HepG2 (cell line): Measurements from ENCODE around the gene MICB. TPM values are rescaled to one million over a fixed set of nuclear protein-coding genes. Genes with fewer than 3 reads are reported as not detected.

ENCODE experiments used
- AKAP8 ChIP-seq: sonication (generic); formaldehyde crosslinking; IDR thresholded peaks from 2 replicates; pipeline ENCODE4 v1.5.1; 2020; ENCODE audit warnings: mild to moderate bottlenecking, missing genetic modification reagents
- EHMT2 ChIP-seq: fragments of 200-600 bp; sonication (generic); IDR thresholded peaks from 2 replicates; pipeline ENCODE4 v1.7.0; 2017; ENCODE audit warnings: antibody characterized with exemption, low read depth, low read length, borderline replicate concordance
- ERF ChIP-seq: IDR thresholded peaks from 2 replicates; pipeline ENCODE4 v1.6.1; 2018; ENCODE audit warnings: missing biosample characterization, missing genetic modification reagents
- FOXK1 ChIP-seq: sonication (generic); formaldehyde crosslinking; IDR thresholded peaks from 2 replicates; pipeline ENCODE4 v1.4.0; 2020; ENCODE audit warnings: low read depth, missing genetic modification reagents, borderline replicate concordance
- HHEX ChIP-seq: IDR thresholded peaks from 2 replicates; pipeline ENCODE4 v1.6.1; 2016; ENCODE audit warnings: control low read depth
- KDM2A ChIP-seq: sonication (generic); formaldehyde crosslinking; IDR thresholded peaks from 2 replicates; pipeline ENCODE4 v1.4.0; 2020; ENCODE audit warnings: low read depth, missing genetic modification reagents, borderline replicate concordance
- PAX8 ChIP-seq: sonication (generic); formaldehyde crosslinking; IDR thresholded peaks from 2 replicates; pipeline ENCODE4 v1.8.0; 2022; ENCODE audit warnings: mild to moderate bottlenecking, missing genetic modification reagents, borderline replicate concordance
- SNAPC2 ChIP-seq: sonication (generic); formaldehyde crosslinking; IDR thresholded peaks from 2 replicates; pipeline ENCODE4 v1.8.1; 2022; ENCODE audit warnings: mild to moderate bottlenecking, missing genetic modification reagents
- SP5 ChIP-seq: IDR thresholded peaks from 2 replicates; pipeline ENCODE4 v1.6.1; 2016; ENCODE audit warnings: low read depth, borderline replicate concordance
- SPEN ChIP-seq: sonication (generic); formaldehyde crosslinking; IDR thresholded peaks from 2 replicates; pipeline ENCODE4 v1.5.1; 2020; ENCODE audit warnings: low read depth, mild to moderate bottlenecking, missing genetic modification reagents
- TEAD2 ChIP-seq: sonication (generic); formaldehyde crosslinking; IDR thresholded peaks from 2 replicates; pipeline ENCODE4 v1.9.0; 2021; ENCODE audit warnings: missing genetic modification reagents
- ZFP1 ChIP-seq: IDR thresholded peaks from 2 replicates; pipeline ENCODE4 v1.6.1; 2016
- ZKSCAN1 ChIP-seq: fragments of 150-350 bp; IDR thresholded peaks from 2 replicates; pipeline ENCODE4 v1.6.1; 2014; ENCODE audit warnings: low read length
- ZNF230 ChIP-seq: sonication (generic); formaldehyde crosslinking; IDR thresholded peaks from 2 replicates; pipeline ENCODE4 v1.4.0; 2020; ENCODE audit warnings: mild to moderate bottlenecking, missing genetic modification reagents
- ZNF235 ChIP-seq: sonication (generic); formaldehyde crosslinking; IDR thresholded peaks from 2 replicates; pipeline ENCODE4 v1.8.1; 2023; ENCODE audit warnings: mild to moderate bottlenecking, missing genetic modification reagents, borderline replicate concordance
- ZNF3 ChIP-seq: IDR thresholded peaks from 2 replicates; pipeline ENCODE4 v1.7.0; 2017; ENCODE audit warnings: inconsistent platforms
- ZNF382 ChIP-seq: sonication (generic); formaldehyde crosslinking; IDR thresholded peaks from 2 replicates; pipeline ENCODE4 v1.5.0; 2020; ENCODE audit warnings: missing genetic modification reagents, mild to moderate bottlenecking, borderline replicate concordance
- ZNF484 ChIP-seq: sonication (generic); formaldehyde crosslinking; IDR thresholded peaks from 2 replicates; pipeline ENCODE4 v1.5.1; 2020; ENCODE audit warnings: mild to moderate bottlenecking, low read depth, missing genetic modification reagents, borderline replicate concordance
- ZNF557 ChIP-seq: sonication (generic); formaldehyde crosslinking; IDR thresholded peaks from 2 replicates; pipeline ENCODE4 v1.4.0; 2020; ENCODE audit warnings: missing genetic modification reagents
- ZNF614 ChIP-seq: IDR thresholded peaks from 2 replicates; pipeline ENCODE4 v1.6.1; 2018; ENCODE audit warnings: missing biosample characterization, missing genetic modification reagents, inconsistent platforms, borderline replicate concordance
- ZNF616 ChIP-seq: sonication (generic); formaldehyde crosslinking; IDR thresholded peaks from 2 replicates; pipeline ENCODE4 v1.5.0; 2020; ENCODE audit warnings: low read depth, mild to moderate bottlenecking, missing genetic modification reagents
- polyA plus RNA-seq, 8 experiments: library from polyadenylated mRNA; depleted of rRNA in 3 of 8; stranded (reverse) in 7 of 8; unstranded in 1 of 8; fragments of >200 nt; fragmentation: Illumina TruSeq in 4 of 8; extraction: Trizol in 4 of 8; gene quantifications; 2 replicates each; pipeline versions ENCODE4 v1.2.1 to v1.2.3, GENCODE V29; 2011 to 2016; ENCODE audit warnings: low read depth in 4 of 8, missing spikeins in 1 of 8, mixed read lengths in 1 of 8; ENCODE audit not compliant: insufficient read depth in 1 of 8
- total RNA-seq, 5 experiments: library from RNA; depleted of rRNA; stranded (reverse); fragments of >200 nt; fragmentation: Illumina TruSeq; extraction: Trizol; gene quantifications; 2 replicates each; pipeline ENCODE4 v1.2.3, GENCODE V29; 2016; ENCODE audit warnings: low read depth in 1 of 5
- TF ChIP-seq, protein P1 (sequence below): sonication (generic); formaldehyde crosslinking; IDR thresholded peaks from 2 replicates; pipeline ENCODE4 v1.5.0; 2020; ENCODE audit warnings: missing genetic modification reagents
- TF ChIP-seq, protein P2 (sequence below): sonication (generic); formaldehyde crosslinking; IDR thresholded peaks from 2 replicates; pipeline ENCODE4 v1.4.0; 2020; ENCODE audit warnings: missing genetic modification reagents
- TF ChIP-seq, protein P3 (sequence below): sonication (generic); formaldehyde crosslinking; IDR thresholded peaks from 2 replicates; pipeline ENCODE4 v1.4.0; 2020; ENCODE audit warnings: missing genetic modification reagents
- TF ChIP-seq, protein P4 (sequence below): sonication (generic); formaldehyde crosslinking; IDR thresholded peaks from 2 replicates; pipeline ENCODE4 v1.4.0; 2020; ENCODE audit warnings: missing genetic modification reagents
- TF ChIP-seq, protein P5 (sequence below): sonication (generic); formaldehyde crosslinking; IDR thresholded peaks from 2 replicates; pipeline ENCODE4 v1.5.0; 2020; ENCODE audit warnings: missing genetic modification reagents

Gene MICB
- total and polyA plus RNA-seq, 2 of the 13 experiments (the other 11 are each of a cell fraction or from before 2014, with no cell fraction given): 12.5 to 12.8 TPM

DNA sequence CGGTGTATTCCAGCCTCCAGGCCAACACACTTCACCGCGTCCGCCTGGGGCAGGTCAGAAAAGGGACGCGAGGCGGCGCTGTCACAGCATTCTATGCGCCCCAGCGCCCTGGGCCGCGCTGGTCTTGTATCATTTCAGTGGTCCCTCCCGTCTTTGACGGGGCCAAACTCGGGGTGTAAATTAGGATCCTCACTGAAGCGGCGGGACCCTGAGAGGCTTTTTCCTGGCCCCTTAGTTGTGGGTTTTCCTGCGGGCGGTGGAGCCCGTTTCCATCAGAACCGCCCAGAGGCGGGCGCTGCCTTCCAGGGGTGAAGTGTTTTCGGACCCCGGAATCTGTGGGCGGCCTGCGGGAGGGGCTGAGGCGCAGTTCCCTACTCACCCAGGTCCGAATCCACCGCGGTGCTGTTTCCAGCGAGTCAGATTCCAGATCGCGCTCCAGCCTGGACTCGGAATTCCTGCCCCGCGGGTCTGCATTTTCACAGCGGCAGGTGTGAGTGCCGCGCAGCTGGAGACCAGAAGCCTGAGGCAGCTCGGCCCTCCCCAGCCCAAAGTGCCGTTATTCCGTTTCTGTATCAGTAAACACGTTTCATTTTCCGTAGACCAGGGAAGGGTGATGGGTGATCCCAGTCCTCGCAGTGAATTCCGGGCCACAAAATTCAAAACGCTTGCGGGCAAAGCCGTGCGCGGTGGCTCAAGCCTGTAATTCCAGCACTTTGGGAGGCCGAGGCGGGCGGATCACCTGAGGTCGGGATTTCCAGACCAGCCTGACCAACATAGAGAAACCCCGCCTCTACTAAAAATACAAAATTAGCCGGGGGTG lies 3.9 kb upstream of the MICB start (continued):
- TF ChIP-seq, protein P1, sequence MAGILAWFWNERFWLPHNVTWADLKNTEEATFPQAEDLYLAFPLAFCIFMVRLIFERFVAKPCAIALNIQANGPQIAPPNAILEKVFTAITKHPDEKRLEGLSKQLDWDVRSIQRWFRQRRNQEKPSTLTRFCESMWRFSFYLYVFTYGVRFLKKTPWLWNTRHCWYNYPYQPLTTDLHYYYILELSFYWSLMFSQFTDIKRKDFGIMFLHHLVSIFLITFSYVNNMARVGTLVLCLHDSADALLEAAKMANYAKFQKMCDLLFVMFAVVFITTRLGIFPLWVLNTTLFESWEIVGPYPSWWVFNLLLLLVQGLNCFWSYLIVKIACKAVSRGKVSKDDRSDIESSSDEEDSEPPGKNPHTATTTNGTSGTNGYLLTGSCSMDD: no peak
- TF ChIP-seq SPEN (CRISPR knock-in tag) (peak; percentile 37; the same call in 1 of the 2 replicates), PAX8 (CRISPR knock-in tag) (no peak), ZNF614 (no peak), EHMT2 (no peak), ZNF235 (CRISPR knock-in tag) (no peak), AKAP8 (no peak), ZFP1 (CRISPR knock-in tag) (no peak), ZNF382 (CRISPR knock-in tag) (no peak), SNAPC2 (CRISPR knock-in tag) (no peak), SP5 (CRISPR knock-in tag) (no peak), ZNF616 (CRISPR knock-in tag) (no peak), FOXK1 (CRISPR knock-in tag) (no peak), HHEX (CRISPR knock-in tag) (no peak), ZNF557 (CRISPR knock-in tag) (no peak; the same call in 1 of the 2 replicates), ZNF230 (CRISPR knock-in tag) (no peak), KDM2A (peak; percentile 91), TEAD2 (CRISPR knock-in tag) (no peak), ERF (CRISPR knock-in tag) (0 out of 2 replicates have a peak, but pooled peaks have one; percentile 45), ZNF484 (no peak), ZKSCAN1 (no peak), ZNF3 (CRISPR knock-in tag) (no peak)
- TF ChIP-seq, protein P2, sequence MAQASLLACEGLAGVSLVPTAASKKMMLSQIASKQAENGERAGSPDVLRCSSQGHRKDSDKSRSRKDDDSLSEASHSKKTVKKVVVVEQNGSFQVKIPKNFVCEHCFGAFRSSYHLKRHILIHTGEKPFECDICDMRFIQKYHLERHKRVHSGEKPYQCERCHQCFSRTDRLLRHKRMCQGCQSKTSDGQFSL (CRISPR knock-in tag): no peak
- TF ChIP-seq, protein P3, sequence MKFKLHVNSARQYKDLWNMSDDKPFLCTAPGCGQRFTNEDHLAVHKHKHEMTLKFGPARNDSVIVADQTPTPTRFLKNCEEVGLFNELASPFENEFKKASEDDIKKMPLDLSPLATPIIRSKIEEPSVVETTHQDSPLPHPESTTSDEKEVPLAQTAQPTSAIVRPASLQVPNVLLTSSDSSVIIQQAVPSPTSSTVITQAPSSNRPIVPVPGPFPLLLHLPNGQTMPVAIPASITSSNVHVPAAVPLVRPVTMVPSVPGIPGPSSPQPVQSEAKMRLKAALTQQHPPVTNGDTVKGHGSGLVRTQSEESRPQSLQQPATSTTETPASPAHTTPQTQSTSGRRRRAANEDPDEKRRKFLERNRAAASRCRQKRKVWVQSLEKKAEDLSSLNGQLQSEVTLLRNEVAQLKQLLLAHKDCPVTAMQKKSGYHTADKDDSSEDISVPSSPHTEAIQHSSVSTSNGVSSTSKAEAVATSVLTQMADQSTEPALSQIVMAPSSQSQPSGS (CRISPR knock-in tag): peak; percentile 33; the same call in 1 of the 2 replicates
- TF ChIP-seq, protein P4, sequence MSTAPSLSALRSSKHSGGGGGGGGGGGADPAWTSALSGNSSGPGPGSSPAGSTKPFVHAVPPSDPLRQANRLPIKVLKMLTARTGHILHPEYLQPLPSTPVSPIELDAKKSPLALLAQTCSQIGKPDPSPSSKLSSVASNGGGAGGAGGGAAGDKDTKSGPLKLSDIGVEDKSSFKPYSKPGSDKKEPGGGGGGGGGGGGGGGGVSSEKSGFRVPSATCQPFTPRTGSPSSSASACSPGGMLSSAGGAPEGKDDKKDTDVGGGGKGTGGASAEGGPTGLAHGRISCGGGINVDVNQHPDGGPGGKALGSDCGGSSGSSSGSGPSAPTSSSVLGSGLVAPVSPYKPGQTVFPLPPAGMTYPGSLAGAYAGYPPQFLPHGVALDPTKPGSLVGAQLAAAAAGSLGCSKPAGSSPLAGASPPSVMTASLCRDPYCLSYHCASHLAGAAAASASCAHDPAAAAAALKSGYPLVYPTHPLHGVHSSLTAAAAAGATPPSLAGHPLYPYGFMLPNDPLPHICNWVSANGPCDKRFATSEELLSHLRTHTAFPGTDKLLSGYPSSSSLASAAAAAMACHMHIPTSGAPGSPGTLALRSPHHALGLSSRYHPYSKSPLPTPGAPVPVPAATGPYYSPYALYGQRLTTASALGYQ: no peak
- TF ChIP-seq, protein P5, sequence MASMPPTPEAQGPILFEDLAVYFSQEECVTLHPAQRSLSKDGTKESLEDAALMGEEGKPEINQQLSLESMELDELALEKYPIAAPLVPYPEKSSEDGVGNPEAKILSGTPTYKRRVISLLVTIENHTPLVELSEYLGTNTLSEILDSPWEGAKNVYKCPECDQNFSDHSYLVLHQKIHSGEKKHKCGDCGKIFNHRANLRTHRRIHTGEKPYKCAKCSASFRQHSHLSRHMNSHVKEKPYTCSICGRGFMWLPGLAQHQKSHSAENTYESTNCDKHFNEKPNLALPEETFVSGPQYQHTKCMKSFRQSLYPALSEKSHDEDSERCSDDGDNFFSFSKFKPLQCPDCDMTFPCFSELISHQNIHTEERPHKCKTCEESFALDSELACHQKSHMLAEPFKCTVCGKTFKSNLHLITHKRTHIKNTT: no peak
